ENCODE measurements around the gene SLC25A25. TPM values are rescaled to one million over a fixed set of nuclear protein-coding genes. Genes with fewer than 3 reads are reported as not detected.

The SLC25A25 gene
- total and polyA plus RNA-seq, 9 of the 15 experiments (the other 6 are each of a cell fraction or from before 2014, with no cell fraction given): 0.07 to 35.9 (median 23.2) TPM

DNA sequence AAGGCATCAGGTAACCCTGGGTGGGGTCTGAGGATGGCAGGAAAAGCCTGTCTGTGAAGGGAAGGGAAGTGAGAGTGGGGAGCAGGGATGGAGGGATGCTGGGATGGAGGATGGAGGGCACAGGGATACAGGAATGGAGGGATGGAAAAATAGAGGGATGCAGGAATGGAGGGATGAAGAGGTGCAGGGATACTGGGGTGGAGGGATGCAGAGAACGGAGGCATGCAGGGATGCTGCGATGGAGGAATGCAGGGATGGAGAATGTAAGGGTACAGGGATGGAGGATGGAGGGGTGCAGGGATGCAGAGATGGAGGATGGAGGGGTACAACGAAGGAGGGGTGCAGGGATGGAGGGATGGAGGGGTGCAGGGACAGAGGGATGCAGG is 50.4 kb downstream of the SLC25A25 start:
- no peaks in the 10 kb centered on the region; the same call in 1 of the 2 replicates for H3K9me3 ChIP-seq (replicated peaks; ENCODE audit: control insufficient read depth, insufficient read depth, low read depth, low read length)
- peaks cover 24 to 74% of the 10 kb centered on the region in 2 experiments; a peak in 4 of 5 replicates for H3K4me1 ChIP-seq (replicated peaks in 1 of 2; ENCODE audit: control insufficient read depth in 2 of 2, insufficient read depth in 2 of 2, low read length in 2 of 2)
- BruUV-seq (replicated peaks): no TSS peak
- 33% methylated on average over 3 of the region's 3 CpGs for WGBS (ENCODE audit: insufficient coverage, low coverage, missing lambda C conversion rate)
- no peak for ATAC-seq
- H4K20me1 ChIP-seq (replicated peaks; ENCODE audit: control insufficient read depth, insufficient read depth, low read length): no peaks in the 10 kb centered on the region
- no peak for FAIRE-seq
- no peaks in the 10 kb centered on the region for H3K9me1 ChIP-seq (ENCODE audit: control insufficient read depth, insufficient read depth, low read length)
- H3K27me3 ChIP-seq (ENCODE audit: control insufficient read depth in 2 of 2, insufficient read depth in 2 of 2, low read length in 2 of 2): no peaks in the 10 kb centered on the region
- H3K27ac ChIP-seq (ENCODE audit: extremely low read depth, low read depth, low read length): no peak overlapping the region
- intact Hi-C loops (cut with micrococcal nuclease): loop anchor here (5.0 kb wide), 3 partner anchors 36 to 81 kb away; partner anchors contain the start of genes NAIF1 and SLC25A25
- in situ Hi-C loops (cut with MboI): loop anchor here (5.0 kb wide), 1 partner anchor 181 kb away; the partner anchor contains the start of gene DPM2
- ChIA-PET CTCF (ENCODE audit: low intra/inter-chr PET ratio) (interaction anchor here (0.6 to 3.3 kb wide), 4 partner anchors 39 to 181 kb away, joined by 4 to 57 read pairs (median 4); partner anchors contain the start of gene DPM2), POLR2A (interaction anchor here (0.6 to 1.2 kb wide), 4 partner anchors 9 to 958 kb away, joined by 3 to 5 read pairs (median 4); partner anchors contain the start of gene PTGES2)
- H3K4me3 ChIP-seq: no peak overlapping the region
- TF ChIP-seq PTBP1 (IDR thresholded peaks at IDR 0.05; ENCODE audit: low read depth, low read length) (no peak), POLR2A (conservative IDR thresholded peaks at IDR 0.05) (peak; percentile 69), CTBP1 (IDR thresholded peaks at IDR 0.05; ENCODE audit: borderline replicate concordance) (peak; percentile 46; the same call in 1 of the 2 replicates), NELFE (IDR thresholded peaks at IDR 0.05; ENCODE audit: insufficient read depth, insufficient read length) (no peak), ETV5 (CRISPR knock-in tag; IDR thresholded peaks at IDR 0.05; ENCODE audit: low read depth) (no peak), OTX1 (CRISPR knock-in tag; IDR thresholded peaks at IDR 0.05) (0 out of 2 replicates have a peak, but pooled peaks have one; percentile 33), POLR2B (IDR thresholded peaks at IDR 0.05; ENCODE audit: low read depth, partially characterized antibody) (peak; percentile 66), KDM1A (IDR thresholded peaks at IDR 0.05) (peak; percentile 80), ZFP36 (IDR thresholded peaks at IDR 0.05; ENCODE audit: low read depth, low read length, partially characterized antibody) (no peak), ZBTB26 (CRISPR knock-in tag; IDR thresholded peaks at IDR 0.05) (0 out of 2 replicates have a peak, but pooled peaks have one; percentile 48), ZNF408 (CRISPR knock-in tag; IDR thresholded peaks at IDR 0.05; ENCODE audit: low read depth) (no peak), SLC30A9 (CRISPR knock-in tag; IDR thresholded peaks at IDR 0.05) (no peak), HDAC1 (IDR thresholded peaks at IDR 0.05) (peak in 1 of 2 experiments; percentile 62; a peak in 2 of 4 replicates), SUPT5H (IDR thresholded peaks at IDR 0.05) (peak; percentile 78), SMARCE1 (IDR thresholded peaks at IDR 0.05) (no peak)
- TF ChIP-seq, protein P1, sequence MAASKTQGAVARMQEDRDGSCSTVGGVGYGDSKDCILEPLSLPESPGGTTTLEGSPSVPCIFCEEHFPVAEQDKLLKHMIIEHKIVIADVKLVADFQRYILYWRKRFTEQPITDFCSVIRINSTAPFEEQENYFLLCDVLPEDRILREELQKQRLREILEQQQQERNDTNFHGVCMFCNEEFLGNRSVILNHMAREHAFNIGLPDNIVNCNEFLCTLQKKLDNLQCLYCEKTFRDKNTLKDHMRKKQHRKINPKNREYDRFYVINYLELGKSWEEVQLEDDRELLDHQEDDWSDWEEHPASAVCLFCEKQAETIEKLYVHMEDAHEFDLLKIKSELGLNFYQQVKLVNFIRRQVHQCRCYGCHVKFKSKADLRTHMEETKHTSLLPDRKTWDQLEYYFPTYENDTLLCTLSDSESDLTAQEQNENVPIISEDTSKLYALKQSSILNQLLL (CRISPR knock-in tag; IDR thresholded peaks at IDR 0.05; ENCODE audit: borderline replicate concordance): no peak
- TF ChIP-seq, protein P2, sequence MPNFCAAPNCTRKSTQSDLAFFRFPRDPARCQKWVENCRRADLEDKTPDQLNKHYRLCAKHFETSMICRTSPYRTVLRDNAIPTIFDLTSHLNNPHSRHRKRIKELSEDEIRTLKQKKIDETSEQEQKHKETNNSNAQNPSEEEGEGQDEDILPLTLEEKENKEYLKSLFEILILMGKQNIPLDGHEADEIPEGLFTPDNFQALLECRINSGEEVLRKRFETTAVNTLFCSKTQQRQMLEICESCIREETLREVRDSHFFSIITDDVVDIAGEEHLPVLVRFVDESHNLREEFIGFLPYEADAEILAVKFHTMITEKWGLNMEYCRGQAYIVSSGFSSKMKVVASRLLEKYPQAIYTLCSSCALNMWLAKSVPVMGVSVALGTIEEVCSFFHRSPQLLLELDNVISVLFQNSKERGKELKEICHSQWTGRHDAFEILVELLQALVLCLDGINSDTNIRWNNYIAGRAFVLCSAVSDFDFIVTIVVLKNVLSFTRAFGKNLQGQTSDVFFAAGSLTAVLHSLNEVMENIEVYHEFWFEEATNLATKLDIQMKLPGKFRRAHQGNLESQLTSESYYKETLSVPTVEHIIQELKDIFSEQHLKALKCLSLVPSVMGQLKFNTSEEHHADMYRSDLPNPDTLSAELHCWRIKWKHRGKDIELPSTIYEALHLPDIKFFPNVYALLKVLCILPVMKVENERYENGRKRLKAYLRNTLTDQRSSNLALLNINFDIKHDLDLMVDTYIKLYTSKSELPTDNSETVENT (CRISPR knock-in tag; IDR thresholded peaks at IDR 0.05): 0 out of 2 replicates have a peak, but pooled peaks have one; percentile 17
- DNase-seq (ENCODE audit: extremely low read depth in 1 of 4, low spot score in 3 of 4): no peak
- H2AFZ ChIP-seq (ENCODE audit: low read depth, low read length): no peak overlapping the region
- H3K36me3 ChIP-seq (ENCODE audit: control insufficient read depth, insufficient read depth, low read length): peaks cover 56% of the 10 kb centered on the region; the same call in 2 of the 3 replicates
- 0 out of 4 replicates have a peak overlapping the region, but pooled peaks of 1 of the 2 experiments have one; percentile 82 for H3K9ac ChIP-seq (ENCODE audit: insufficient read depth in 1 of 2, low read depth in 2 of 2, low read length in 2 of 2)
- H3K4me2 ChIP-seq (ENCODE audit: insufficient read depth, low read length): peak overlapping the region; percentile 43; the same call in 1 of the 2 replicates
- no peaks in the 10 kb centered on the region; the same call in 2 of the 3 replicates for H3K79me2 ChIP-seq (ENCODE audit: control insufficient read depth, insufficient read depth, low read length)
